GM19239 (cell line): ENCODE measurements around the gene FIZ1.
A peak's percentile ranks its signal among the peaks of the same experiment; 100 is the strongest.

Experiments
- DNase-seq: peaks from one replicate; pipeline ENCODE4 v3.0.0; 2011; ENCODE audit warnings: low spot score; ENCODE audit not compliant: insufficient read length
- FAIRE-seq: peaks from 2 replicates; lab custom pipeline; 2011; peaks lifted over from hg19 to GRCh38; lab: Jason Lieb, UNC

Gene FIZ1, protein sequence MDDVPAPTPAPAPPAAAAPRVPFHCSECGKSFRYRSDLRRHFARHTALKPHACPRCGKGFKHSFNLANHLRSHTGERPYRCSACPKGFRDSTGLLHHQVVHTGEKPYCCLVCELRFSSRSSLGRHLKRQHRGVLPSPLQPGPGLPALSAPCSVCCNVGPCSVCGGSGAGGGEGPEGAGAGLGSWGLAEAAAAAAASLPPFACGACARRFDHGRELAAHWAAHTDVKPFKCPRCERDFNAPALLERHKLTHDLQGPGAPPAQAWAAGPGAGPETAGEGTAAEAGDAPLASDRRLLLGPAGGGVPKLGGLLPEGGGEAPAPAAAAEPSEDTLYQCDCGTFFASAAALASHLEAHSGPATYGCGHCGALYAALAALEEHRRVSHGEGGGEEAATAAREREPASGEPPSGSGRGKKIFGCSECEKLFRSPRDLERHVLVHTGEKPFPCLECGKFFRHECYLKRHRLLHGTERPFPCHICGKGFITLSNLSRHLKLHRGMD

DNA sequence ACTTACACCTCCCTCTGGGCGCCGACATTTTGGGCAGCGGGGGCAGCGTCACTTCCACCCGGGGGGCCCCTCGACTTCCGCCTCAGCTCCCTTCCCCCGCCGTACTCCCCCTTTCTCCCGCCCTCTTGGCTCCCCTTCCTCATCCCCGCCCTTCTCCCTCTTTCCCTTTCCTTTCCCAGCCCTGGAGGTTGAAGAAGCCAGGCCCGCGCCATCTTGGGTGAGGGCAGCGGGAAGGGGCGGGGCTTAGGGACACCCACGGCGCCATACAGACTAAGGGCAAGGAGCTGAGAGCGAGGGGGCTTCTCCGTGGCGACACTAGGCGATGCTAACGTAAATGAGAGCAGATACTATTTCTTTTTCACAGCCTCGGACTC lies at the start of gene FIZ1:
FIZ1 (minus strand) TSS at position 50 of the 374 bp plus-strand sequence. CDS start 1,652 bp downstream, outside the sequence.
- FAIRE-seq (no peak), DNase-seq (peak; percentile 85)

DNA sequence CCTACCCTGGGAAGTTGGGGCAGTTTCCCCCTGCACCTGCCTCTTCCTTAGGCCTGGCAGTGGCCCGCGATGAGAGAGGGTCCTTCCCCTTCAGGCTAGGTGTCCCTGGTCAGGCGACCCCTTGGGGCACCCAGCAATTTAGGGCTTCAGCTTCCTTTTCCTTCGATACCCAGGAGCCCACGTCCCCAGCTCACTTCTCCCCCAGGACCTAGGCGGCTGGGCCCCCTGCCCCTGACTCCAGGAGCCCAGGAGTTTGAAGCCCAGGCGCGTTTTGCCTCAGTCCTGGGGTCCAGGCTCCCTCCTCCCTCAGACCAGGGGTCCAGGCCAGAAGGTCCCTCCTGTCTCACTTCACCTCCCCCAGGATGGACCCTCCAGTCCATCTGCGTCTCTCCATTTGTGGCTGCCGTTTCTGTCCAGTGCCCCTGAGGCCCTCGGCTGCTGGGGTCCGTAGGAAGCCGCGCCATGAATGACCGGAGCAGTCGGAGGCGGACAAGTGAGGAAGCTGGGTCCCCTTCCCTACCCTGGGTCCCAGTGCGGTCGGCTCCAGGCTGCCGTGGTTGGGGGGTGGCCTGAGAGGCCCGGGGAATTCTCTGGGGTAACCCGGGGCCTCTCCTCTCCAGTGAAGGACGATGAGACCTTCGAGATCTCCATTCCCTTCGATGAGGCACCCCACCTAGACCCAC lies 49.4 kb upstream of the FIZ1 start:
- FAIRE-seq (no peak), DNase-seq (no peak)

DNA sequence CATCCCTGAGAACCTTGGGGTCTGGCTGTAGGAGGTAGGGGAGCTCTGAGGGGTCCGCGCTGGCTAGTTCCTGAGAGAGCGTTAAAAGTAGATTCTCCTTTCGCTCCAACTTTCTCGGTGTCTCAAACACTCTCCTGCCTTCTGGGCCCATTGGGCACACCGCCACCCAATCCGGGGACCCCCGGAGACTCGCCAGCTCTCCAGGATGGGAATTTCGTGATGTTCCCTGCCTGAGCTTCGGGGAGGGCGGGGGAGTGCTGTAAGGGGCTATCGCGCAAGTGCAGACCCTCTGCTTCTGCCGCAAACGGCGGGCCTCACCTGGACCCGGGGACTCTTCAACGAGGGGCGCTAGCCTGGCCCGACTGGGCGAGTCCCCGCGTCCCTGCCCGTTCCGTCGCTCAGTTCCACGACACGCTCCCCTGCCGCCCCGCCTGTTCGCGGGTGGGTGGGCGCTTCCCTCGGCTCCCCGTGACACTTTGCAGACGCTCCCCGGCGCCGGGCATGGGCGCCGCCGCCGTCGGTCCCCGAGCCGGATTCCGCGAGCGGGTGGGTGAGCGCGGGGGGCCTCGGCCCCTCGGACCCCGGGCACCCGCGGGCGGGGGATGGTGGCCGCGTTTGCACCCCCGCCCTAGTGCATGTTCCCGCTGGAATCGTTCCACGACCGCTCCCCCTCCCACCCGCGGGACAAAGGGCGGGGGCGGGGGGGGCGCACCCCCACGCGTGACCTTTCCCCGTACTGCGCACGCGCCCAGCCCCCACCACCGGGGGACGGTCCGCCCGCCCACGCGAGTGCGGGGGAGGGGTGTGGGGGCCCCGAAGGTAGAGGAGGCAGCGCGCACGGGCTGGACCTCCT lies 48.6 kb upstream of the FIZ1 start, which contains the start of gene CCDC106:
CCDC106 (plus strand) TSS at position 481 of the 853 bp plus-strand sequence. CDS start 835 bp downstream, outside the sequence.
- DNase-seq (no peak), FAIRE-seq (peak; percentile 79)

DNA sequence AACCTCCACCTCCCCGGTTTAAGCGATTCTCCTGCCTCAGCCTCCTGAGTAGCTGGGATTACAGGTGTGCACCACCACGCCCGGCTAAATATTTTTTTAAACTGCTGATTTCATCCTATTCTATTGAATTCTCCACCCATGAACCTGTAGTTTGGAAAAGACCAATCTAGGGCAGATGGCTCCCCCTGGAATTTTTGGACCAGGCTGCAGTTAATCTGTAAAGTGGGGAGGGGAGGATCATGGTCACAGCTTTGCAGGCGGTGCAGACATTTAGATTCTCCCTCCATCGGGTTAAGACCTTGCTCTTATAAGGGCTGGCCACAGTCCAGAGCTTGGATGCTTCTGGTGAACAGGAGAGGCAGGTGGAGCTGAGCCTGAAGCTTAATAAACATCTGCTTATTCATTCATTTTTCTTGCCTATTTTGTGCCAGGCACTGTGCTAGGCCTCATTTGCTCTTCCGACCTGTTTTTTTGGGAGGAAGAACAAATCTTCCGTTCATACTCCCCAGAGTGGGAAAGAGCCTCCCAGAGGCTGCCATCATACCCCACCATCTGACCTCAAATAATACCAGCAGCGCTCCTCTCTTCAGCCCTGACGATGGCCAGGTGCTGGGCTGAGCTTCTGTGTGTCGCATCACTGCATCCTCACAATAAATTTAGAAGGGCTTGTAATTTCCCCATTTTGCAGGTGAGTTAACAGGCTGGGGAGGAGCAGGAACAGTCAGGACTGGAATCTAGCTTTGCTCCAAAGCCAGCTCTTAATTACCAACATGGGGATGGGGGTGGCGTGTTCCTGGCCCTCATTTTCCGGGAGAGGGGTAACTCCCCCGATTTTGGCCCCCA lies 47.8 kb upstream of the FIZ1 start:
- FAIRE-seq (peak; percentile 84), DNase-seq (no peak)

DNA sequence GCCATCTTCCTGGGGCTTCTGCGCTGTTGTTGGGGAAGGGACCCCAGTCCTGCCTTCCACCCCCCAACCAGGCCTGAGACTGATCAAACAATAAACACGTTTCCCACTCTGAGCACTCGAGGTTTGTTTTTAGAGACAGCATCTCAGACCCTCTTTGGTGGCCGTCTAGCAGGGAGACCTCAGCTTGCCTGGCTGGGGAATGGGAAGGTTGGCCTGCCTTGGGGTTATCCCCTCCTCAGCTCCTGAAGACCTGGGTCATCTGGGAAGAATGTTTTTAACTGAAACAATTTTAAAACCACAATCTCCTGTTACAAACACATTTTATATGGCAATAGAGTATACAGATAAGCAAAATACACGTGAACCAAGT lies 46.2 kb upstream of the FIZ1 start:
- DNase-seq (no peak), FAIRE-seq (no peak)

DNA sequence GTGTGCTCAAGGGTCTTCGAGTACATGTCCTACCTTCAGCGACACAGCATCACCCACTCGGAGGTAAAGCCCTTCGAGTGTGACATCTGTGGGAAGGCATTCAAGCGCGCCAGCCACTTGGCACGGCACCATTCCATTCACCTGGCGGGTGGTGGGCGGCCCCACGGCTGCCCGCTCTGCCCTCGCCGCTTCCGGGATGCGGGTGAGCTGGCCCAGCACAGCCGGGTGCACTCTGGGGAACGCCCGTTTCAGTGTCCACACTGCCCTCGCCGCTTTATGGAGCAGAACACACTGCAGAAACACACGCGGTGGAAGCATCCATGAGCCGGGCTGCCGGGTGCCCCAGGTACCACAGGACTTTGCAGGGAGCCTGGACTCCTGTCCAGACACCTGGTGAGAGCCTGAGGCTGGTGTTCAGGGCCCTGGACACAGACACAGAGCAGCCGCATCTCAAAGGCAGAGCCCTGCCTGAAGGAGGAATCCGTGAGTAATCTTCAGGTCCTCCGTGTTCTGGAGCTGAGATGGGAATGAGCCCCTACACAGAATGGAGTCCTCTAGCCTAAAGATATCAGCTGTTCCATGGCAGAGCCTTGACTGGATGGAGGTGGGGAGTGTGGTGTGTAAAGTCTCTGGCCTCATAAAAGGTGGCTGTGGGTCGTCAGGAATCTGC lies 45.7 kb upstream of the FIZ1 start:
- FAIRE-seq (no peak), DNase-seq (no peak)

DNA sequence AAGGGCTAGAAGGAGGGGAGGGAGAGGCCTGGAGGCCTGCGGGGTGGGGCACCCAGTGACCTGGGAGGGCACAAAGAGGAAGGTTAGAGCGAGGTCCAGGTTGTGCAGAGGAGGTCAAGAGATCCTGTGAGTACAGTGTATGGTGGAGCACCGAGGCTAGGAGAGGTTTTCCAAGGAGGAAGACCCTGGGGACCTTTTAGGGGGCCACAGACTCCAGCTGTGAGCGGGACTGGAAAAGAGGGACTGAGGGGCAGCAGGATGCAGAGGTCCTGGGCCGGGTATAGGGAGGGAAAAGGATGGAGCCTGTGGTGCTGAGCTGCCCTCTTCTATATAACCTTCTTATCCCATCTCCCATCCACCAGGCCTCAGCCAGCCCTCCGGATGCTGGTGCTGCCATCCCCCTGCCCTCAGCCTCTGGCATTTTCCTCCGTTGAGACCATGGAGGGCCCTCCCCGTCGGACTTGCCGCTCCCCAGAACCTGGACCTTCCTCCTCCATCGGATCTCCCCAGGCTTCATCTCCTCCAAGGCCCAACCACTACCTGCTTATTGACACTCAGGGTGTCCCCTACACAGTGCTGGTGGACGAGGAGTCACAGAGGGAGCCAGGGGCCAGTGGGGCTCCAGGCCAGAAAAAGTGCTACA lies 45.0 kb upstream of the FIZ1 start:
- FAIRE-seq (no peak), DNase-seq (no peak)

DNA sequence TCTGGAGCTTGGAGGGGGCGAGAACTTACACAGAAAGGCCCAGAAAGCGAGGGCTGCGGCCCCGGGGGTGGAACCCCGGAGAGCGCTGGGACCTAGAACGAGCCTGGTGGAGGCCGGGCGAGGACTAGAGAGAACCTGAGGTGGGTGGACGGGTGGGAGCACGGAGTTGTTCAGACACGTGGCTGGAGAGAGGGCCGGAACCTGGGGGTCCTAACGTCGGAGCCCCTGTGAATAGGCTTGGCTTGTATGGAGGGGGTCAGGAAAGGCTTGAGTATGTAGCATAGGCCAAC lies 44.5 kb upstream of the FIZ1 start:
- DNase-seq (no peak), FAIRE-seq (no peak)

DNA sequence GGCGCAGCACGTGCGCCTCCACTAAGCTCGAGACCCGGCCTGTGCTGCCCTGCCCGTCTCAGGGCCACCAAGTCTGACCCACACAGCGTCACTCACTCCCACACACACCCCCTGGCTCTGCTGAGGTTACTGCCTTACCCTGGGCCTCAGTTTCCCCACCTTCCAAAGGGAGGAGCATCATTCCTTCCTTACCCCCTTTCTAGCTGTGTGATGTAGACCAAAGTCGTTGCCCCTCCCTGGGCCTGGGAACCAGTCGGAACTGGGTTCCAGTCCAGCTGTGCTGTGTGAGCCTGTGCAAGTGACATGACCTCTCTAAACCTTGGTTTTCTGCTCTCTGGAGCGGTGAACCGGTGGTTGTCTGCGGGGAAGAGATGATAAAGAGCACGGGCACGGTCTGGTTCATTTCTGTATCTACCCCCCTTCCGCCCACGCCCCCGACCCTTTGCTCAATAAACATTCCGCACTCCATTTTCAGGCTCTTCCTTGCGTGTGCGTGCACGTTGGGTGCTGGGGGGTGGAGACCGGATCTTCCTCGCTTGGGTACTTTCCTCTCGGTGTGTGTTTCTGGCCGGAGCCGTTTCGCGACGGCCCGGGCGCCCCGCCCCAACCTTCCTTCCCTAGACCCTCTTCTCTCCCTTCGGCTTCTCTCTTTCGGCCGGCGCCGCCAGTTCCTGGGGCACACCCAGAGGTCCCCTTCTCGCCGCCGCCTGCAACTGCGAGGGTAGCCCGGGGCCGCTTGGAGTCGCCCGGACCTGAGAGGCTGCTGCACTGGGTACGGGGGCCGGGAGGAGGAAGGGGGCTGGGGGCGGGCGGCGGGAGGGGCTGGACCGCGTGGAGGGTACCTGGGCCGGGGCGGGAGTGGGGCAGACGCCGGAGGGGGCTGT lies 43.9 kb upstream of the FIZ1 start, which contains the start of gene ZNF581:
ZNF581 (plus strand) TSS at position 647 of the 884 bp plus-strand sequence. CDS start 923 bp downstream, outside the sequence.
- DNase-seq: peak; percentile 80

DNA sequence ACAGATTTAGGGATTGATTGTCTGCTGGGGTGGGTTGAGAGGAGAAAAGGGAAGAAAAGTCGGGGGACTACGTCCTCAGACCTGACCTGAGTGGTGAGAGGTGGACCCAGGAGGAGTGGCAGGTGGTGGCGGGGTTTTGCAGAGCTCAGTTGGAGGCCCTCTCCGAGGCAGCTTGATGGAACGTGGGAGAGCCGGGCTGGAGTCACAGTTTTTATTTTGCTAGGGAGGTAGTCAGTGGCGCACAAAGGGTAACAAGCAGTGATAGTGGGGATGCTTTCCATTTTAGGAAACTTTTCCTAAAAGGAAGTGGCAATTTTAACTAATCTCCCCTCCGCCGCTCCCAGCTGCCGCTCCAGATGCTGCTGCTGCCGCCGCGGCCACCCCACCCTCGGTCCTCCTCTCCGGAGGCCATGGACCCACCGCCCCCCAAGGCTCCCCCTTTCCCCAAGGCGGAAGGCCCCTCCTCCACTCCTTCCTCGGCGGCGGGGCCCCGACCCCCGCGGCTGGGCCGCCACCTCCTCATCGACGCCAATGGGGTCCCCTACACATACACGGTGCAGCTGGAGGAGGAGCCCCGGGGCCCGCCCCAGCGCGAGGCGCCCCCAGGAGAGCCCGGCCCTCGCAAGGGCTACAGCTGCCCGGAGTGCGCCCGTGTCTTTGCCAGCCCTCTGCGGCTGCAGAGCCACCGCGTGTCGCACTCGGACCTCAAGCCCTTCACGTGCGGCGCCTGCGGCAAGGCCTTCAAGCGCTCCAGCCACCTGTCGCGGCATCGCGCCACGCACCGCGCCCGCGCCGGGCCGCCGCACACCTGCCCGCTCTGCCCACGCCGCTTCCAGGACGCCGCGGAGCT lies 43.1 kb upstream of the FIZ1 start:
- DNase-seq (no peak), FAIRE-seq (no peak)

More for the DNA sequence above, 43.9 kb upstream of the FIZ1 start, which contains the start of gene ZNF581:
- FAIRE-seq: peak; percentile 91

DNA sequence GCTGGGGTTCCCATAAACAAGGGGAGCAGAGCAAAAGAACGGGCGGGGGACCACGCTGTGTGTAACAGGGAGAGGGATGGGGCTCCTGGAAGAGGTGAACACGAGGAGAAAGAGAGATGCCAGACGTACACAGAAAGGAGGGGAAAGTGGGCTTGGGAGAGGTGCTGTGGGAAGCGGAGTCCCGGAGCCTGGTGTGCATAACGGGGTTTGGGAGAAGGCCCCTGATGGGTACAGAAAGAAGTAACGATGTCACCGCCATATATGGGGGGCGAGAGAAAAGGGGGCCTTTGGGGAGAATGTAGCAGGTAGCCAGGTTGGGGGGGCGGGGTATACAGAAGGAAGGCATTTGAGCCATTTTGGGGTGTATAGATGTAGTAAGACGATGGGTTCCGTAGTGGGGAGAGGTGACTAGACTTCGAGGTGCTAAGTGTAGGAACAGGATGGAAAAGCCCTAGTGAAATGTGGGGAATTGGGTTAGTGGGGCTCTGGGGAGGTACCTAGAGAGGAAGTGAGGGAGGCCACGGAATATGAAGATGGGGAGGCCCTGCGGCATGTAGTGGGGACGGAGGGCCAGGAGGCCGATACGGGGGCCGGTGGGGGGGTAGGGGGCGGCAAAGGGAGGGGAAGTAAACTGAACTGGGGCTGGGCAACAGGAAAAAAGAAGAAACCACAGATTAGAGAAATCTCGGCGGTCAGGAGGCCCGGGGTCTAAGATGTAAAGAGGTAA lies 42.3 kb upstream of the FIZ1 start:
- DNase-seq: no peak
- FAIRE-seq: peak; percentile 39

DNA sequence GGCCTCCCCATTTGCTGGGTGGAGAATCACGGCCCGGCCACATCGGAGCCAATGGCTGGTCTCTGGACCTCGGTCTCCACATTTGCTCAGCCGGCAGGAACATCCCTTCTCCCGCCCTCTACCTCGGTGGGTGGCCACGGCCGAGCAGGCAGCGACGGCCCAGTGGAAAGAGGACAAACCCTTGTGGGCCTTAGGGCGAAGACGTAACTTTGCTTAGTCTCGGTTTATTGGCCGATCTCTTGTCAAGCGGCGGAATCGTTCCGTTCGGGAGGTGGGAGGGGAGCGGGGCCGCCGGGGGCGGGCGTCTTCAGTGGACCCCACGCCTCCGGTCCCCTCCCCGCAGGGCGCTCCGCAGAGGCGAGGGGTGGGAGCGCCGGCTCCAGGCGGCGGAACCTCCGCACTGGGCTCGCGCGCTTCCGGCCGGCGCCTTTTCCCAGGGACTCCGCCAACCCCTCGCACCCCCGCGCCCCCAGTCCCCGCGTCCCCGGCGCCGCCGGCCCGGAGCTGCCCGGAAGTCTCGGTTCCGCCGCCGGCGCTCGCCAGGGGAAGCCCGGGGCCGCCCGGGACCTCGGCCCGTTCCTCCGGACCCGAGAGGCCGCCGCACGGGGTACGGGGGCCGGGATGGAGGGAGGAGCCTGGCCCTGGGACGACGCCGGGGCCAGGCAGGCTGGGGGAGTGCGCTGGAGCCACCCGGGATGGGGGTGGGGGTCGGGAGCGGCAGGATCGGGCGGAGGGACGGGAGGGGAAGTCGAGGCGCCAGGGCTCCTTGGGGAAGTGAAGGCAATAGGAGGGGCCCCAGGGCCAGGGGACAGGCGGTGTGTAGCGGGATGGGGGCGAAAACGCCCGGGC lies 41.5 kb upstream of the FIZ1 start, which contains the start of gene ZNF580:
ZNF580 (plus strand) TSS at position 426 of the 849 bp plus-strand sequence. CDS start 1,507 bp downstream, outside the sequence.
- FAIRE-seq (peak; percentile 77), DNase-seq (no peak)

DNA sequence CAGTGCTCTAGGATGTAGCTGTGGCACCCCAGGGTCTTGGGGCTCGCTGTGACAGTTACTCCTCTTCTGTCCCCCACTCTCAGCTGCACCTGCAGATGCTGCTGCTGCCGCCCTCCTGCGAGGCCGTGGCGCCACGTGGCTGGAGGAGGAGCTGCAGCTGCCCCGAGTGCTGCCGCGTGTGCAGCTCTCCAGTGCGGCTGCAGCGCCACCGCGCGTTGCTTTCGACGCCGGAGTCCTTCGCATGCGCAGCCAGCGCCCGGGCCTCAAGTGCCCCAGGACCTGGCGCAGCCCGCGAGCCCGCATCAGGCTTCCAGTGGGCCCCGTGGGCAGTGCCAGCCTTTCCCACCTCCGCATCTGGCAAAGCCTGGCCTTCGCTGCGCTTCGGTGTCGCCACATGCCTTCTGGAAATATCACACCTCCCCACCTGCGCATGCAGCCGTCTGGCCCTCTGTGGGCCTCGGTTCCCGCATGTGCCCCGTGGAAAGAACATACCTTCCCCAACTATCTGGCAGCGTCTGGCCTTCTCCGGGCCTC lies 40.8 kb upstream of the FIZ1 start:
- DNase-seq (no peak), FAIRE-seq (peak; percentile 28)

DNA sequence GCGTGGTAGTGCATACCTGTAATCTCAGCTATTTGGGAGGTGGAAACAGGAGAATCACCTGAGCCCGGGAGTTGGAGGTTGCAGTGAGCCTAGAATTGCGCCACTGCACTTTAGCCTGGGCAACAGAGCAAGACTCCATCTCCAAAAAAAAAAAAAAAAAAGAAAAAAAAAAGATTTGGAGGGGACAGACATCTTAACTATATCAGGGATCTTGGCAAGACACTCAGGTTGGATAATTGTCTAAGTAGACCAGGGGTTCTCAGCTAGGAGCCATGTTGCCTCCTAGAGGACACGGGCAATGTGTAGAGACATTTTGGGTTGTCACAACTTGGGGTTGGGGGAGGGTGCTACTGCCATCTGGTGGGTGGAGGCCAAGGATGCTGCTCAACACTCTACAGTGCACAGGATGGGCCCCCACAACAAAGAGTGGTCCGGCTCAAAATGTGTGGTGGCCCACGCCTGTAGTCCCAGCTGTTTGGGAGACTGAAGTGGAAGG lies 39.6 kb upstream of the FIZ1 start:
- peak; percentile 74 for FAIRE-seq
- DNase-seq: no peak

DNA sequence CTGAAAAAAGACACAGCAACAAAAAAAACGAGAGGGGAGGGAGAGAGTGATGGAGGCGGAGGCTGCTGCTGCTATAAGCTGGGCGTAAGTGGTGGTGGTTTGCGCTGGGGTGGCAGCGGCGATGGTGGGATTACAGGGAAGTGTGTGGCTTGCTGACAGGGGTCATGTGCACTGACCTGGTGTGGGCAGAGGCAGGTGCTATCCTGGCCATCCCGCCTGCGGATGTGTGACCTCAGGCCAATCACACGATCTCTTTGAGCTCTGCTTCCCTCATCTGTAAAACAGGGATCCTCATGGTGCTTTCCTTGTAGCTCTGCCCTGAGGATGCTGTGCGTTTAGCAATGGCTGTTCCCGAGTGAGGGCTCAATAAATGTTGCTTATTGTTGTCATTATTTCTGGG lies 38.2 kb upstream of the FIZ1 start:
- FAIRE-seq (no peak), DNase-seq (no peak)
